Fibroblast of upper back skin (primary cell): Measurements from ENCODE around the gene IL3.
A peak's percentile ranks its signal among the peaks of the same experiment; 100 is the strongest.
"Not testable (repeated sequence)": the region's sequence is repeated elsewhere in the genome, so short reads cannot be mapped to it uniquely, and the experiment has no call there.

ENCODE experiments used
- DNase-seq: peaks from one replicate; pipeline ENCODE4 v3.0.0-alpha.2; 2013

Gene IL3

DNA sequence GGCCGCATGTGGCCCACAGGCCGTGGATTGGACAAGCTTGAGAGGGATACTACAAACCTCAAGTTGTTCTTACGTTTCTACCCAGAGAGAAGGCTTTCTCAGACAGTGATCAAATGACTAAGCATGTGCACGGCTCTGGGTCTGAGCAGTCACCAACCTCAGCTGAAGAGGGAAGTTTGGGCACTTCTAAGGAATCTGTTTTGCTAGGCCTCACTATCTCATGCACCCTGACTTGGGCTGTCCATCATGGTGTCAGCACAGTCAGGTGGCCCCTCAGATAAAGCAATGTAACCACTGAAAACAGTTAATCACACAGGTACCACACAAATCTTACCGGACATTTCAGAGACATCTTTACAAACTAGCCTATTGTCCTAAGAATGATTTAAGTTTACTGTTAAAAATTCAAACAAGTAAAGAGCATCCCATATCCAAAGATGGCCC is 37.7 kb downstream of the IL3 start:
- DNase-seq: no peak

DNA sequence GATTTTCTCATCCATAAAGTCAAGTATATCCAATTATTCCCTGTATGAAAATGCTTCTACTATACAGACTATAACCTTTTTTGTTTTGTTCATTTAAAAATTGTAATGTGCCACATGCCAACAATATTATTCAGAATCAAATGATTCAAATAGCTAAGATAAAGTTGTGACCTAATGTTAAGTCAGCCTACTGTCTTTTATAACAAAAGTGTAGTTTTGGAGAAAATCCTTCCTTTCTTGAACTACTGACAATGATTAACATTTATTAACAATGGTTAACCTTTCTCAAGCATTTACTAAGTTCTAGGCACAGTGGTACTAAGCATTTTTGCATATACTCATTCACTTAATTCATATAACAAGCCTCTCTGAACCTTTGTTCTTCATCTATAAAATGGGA is 38.2 kb downstream of the IL3 start:
- DNase-seq: no peak

DNA sequence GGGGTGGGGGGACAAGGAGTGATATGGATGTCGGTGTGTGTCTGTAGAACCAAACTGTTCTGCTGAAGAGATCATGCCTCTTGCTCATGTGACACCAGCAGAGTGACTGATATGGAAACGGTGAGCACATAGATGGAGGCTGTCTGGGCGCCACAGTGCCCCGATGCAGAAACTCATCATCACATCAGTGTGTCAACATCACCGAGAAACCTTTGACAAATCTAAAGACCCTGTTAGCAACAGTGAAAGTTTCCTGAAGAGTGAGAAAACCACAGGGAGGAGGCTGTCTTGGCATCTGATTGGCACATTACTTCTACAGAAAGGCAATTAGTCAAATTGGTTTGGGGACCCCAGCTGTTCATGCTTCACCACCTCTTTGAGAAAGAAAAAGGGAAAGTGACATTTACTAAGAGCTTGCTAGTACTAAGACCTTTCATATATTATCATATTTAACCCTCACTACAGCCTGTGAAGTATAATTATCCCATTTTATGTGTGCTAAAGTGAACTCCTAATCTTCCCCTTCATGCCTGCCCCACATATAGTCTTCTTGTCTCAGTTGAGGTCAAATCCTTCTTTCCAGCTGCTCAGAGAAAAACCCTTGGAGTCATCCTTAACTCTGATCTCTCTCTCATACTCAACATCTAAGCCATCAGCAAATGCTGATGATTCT is 38.8 kb downstream of the IL3 start:
- no peak for DNase-seq

DNA sequence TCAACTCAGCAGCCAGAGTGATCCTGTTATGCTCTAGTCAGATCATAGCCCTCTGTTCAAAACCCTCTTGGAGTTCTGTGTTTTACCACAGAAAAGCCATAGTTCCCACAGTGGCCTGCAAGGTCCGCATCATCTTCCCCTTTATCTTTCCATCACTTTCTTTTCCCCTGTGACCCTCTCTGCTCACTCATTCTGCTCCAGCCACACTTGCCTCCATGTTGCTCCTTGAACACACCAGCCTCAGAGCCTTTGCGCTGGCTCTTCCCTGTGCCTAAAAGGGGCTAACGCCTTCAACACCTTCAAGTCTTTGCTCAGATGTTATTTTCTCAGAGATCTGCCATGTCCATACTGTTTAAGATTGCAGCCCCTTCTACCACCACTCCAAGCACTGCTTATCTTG is 39.5 kb downstream of the IL3 start:
- DNase-seq: no peak

DNA sequence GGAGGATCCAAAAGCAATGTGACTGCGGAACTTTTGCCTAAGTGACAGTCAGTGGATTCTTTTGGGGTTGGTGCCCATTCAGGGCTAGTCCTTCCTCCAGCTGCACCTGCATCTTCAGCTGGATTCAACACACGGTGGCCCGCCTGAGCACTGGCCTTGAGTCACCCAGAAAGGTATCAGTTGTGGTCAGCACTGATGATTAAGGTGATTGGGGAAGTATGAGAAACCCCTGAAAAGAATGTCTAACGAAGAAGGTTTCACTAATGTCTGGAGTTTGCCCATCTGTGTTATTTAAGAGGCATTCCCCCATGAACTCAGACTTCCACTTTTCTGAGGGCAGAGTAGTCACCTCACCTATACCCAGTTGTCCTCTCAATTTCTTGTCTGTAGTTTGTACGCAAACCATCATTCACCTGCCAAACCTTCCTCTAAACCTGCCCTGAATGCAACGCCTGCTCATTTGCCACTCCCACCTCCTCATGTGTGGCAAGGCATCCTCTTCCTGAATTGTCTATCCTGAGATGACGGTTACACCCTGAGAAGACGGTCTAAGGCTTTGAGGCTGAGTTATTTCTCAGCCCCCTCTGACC is 40.3 kb downstream of the IL3 start:
- DNase-seq: no peak

DNA sequence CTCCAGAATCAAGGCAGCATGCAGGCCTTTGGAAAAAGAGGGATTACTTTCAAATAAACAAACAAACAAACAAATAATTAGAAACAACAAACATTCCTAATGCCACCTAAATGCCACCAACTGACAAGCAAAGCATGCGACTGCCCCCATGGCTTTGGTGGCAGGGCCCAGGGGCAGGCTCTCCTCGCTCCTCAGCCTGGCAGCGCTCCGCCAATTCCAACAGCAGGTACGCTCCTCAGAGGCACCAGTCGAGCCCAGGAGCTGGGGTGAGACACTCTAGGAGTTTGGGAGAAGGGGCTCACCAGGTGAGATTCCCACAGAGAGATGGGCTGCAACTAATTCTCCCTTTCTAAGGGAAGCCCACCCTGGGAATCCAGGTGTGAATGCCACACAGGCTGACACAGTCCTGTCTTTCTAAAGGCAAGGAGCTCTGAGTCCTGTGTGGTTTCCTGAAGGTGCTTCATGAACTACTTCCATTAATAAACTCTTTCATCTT is 41.0 kb downstream of the IL3 start:
- DNase-seq: no peak

DNA sequence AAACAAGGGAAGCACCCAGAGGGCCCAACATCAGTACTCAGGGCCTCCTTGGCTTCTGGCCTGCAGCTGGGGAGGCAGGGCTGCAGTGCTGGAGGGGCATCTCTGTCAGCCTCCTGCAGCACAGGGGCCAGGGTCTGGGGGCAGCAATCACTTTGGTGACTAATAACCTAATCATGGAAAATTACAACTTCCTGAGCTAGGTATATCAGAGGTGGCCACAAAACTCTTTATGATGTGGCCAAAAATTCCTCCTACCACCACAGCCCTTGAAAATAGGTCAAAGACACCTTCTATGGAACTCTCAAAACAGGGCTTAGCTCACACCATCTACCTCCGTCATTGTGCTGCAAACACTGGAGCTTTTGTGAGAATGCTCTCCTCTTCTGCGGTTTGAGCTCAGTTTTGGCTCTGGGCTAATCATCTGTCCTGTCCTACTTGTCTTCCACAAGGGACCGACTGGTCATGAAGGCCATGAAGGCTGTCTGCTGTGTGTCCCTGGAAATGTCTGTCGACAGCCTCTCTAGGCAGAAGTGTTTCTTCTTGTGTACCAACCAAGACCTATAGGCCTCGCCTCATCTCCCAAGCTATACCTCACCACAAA is 41.7 kb downstream of the IL3 start:
- DNase-seq: no peak

DNA sequence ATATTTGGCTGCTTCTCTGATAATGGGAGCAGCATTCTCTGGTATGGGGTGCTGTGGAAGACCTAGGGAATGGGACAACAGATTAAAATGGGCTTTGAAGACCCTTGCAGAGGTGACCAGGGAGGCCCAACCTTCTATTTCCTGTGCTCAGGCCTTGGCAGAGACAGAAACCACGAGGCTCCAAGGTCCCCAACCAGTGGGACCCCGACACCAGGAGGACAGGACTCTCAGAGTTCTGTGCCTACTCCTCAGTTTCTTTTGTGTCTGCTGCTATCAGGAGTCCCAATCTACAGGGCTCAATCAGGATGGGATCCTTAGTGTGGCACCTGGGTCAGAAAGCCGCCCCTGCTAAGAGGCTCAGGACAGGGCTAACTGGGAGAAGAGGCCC is 42.5 kb downstream of the IL3 start:
- no peak for DNase-seq

DNA sequence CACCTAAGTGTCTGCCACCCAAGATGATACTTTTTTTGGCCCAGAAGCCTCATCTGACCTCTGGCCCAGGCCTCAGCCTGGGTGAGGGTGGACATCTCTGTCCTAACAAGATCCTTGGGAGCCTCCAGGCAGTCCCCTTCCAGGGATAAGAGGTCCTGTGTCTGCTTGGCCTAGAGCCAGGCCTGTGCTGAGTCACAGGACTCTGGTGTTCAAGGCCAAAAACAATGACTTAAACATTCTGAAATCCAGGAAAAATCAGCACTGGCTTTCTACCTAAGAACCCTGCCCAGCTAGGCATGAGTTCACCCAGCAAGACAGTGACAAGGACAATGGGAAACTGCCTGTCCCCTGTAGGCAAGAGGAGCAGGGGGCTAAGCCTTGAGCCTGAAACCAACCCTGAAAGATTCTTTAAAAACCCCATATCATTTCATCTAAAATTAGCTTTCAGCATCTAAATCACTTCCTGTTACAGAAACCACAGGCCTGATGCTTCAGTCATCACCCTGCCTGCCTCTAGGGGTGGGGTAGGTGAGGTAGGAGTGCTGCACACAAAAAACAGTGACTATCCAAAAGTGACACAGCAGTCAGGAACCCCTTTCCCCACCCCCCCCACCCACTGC is 43.0 kb downstream of the IL3 start:
- DNase-seq: peak; percentile 90

DNA sequence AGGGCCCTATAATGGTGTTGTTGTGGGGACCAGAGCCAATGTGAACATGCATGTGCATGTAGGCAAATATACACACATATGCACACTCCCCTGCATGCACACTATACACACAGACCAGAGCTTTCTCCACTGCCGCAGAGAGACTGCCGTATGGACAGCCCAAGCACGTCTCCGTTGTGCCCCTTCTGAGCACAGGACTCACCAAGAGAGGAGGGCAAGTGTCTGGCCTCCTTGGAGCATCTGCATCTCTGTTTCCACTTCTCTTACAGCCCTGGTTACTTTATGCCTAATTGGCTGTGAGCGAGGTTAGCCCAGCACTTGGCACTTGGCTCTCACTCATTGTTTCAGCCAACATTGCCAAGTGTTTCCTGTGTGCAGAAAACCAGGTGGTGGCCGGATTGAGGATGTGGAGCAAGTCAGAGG is 43.5 kb downstream of the IL3 start:
- DNase-seq: no peak

DNA sequence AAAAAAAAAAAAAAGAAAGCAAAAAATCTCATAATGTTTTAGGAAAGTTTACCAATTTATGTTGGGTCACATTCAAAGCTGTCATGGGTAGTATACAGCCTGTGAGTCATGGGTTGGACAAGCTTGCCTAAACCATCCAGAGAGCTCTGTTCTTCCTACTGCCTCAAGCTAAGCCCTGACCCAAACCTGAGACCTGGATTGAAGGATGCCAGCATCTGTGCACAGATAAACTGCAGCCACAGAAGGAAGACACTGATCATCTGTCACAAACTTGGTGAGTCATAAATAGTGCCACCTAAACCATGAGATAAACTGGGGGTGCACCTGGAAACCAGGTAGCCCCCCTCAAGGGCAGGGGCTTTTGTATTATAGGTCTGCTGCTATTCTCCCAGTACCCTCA is 44.1 kb downstream of the IL3 start:
- DNase-seq: peak; percentile 31

DNA sequence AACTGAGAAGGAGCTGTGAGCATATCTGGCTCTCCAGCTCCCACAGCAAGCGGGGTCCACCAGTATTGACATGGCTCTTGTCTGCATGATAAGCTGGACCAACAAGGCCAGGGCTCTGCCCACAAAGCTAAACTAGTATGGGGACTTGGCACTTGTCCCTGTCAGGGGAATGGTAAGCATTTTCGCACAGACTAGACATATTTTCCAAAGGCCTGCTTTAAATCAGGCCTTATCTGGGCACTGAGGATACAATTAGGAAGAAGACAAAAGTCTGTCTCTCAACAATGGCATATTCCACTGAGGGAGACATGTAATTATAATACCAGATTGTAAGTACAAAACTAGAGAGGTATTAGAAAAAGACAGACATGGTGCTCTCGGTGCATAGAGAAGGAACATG is 45.2 kb downstream of the IL3 start:
- DNase-seq: no peak

DNA sequence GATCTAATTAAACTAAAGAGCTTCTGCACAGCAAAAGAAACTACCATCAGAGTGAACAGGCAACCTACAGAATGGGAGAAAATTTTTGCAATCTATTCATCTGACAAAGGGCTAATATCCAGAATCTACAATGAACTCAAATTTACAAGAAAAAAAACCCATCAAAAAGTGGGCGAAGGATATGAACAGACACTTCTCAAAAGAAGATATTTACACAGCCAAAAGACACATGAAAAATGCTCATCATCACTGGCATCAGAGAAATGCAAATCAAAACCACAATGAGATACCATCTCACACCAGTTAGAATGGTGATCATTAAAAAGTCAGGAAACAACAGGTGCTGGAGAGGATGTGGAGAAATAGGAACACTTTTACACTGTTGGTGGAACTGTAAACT is 48.0 kb downstream of the IL3 start:
- DNase-seq: not testable (repeated sequence)

DNA sequence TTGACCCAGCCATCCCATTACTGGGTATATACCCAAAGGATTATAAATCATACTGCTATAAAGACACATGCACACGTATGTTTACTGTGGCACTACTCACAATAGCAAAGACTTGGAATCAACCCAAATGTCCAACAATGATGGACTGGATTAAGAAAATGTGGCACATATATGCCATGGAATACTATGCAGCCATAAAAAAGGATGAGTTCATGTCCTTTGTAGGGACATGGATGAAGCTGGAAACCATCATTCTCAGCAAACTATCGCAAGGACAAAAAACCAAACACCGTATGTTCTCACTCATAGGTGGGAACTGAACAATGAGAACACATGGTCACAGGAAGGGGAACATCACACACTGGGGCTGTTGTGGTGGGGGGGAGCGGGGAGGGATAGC is 48.5 kb downstream of the IL3 start:
- DNase-seq: not testable (repeated sequence)

DNA sequence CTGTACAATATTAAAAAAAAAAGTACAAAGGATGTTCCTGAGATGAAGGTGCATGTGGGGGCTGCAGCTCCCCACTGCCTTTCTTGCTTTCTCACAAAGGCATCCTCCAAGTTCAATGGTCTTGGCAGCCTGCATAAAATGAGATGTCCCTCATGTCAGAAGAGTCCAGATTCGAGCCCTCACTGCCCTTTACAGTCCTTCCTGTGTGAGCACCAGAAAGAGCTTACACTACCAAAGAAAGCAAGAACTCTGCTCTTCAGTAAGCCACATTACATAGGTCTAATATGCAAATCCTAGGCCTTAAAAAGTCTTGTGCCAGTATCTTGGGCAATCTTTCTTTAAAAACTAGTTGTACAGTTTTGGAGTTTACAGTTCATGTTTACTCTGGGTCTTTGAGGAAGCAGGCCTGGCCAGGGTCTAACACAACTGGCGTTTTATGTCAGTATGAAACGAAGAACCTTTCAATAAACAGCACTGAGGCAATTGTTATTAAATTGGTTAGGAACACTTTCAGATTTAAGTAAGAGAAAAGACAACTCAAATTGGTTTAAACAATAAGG is 49.1 kb downstream of the IL3 start:
- no peak for DNase-seq

DNA sequence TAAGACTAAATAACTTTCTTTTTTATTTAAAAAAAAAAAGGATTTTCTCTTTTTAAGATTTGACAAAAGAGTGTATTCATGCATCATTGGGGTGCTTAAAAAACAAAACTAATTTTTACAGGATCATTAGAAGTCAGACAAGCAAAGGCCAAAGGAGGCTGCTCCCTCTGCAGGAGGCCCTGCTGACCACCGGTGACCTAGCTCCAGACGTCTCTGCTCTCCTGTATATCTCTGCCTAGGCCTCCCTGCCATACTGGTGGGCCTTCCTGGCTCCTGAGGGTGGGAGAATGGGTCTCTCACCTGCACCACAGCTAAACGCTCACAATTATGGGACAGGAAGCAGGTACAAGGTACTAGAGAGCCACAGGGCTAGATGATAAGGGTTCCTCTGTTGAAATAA is 49.7 kb downstream of the IL3 start:
- DNase-seq: no peak

DNA sequence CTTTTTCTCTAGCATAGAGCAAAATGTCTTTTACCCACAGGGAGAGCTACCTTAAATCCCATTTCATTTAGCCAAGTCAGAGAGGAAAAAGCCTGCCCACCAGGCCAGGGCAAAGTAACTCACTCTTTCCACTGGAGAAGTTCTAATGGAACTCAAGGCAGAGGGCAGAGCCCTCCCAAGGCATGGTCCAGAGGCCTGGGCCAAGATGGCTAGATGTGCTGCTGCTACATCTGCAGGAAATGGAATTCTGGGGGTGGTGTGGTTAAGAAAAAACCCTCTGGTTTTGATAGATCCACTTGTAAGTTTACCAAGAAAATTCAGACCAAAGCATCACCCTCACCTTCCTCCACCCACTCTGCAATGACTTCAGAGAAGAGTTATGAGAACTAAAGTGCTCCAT is 50.5 kb downstream of the IL3 start:
- DNase-seq: no peak

DNA sequence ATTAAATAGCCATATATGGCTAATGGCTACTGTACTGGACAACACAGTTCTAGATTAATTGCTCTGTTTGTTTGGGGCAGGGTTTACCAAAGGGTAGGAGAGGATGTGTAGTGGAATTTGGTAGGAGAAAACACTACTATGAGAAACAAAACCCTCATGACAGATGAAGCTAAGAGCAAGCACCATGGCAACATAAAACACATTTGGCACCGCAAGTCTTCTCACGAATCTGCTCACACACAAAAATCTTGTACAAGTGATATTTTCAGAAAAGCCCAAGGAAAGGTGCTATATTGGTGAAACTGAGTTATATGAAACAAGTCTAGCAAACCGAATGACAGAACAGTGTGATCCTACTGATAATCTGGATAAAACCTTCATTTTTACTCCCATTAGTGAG is 51.7 kb downstream of the IL3 start:
- no peak for DNase-seq
